Mammary epithelial cell (primary cell): Measurements from ENCODE around the gene WHRN.

Experiments used
- CTCF ChIP-seq, 2 donors: IDR thresholded peaks in 1 of 2; conservative IDR thresholded peaks in 1 of 2; 2 replicates each; pipeline ENCODE4 v1.5.1; 2011 to 2012; ENCODE audit warnings: inconsistent platforms in 2 of 2, low read length in 2 of 2, mild to moderate bottlenecking in 2 of 2, control low read depth in 1 of 2, low read depth in 1 of 2; ENCODE audit not compliant: insufficient read depth in 1 of 2; ENCODE audit errors: extremely low read depth in 1 of 2
- EZH2 ChIP-seq: IDR thresholded peaks from 2 replicates; pipeline ENCODE4 v1.6.1; 2012; ENCODE audit warnings: low read length, inconsistent platforms, borderline replicate concordance

- no peak for TF ChIP-seq CTCF (conservative IDR thresholded peaks at IDR 0.05 in 1 of 2, IDR thresholded peaks at IDR 0.05 in 1 of 2; ENCODE audit: extremely low read depth in 1 of 2, insufficient read depth in 1 of 2, low read depth in 1 of 2, low read length in 2 of 2)
- TF ChIP-seq EZH2, result no peak
Observed at GRCh38 chr9:114488398-114489129, 16.7 kb downstream of the WHRN start.
